ENCODE data around the gene ARHGEF3. TPM values are rescaled to one million over a fixed set of nuclear protein-coding genes. Genes with fewer than 3 reads are reported as not detected.

ARHGEF3 gene
- total RNA-seq, 1 donor from 2014 or later: 72.2 TPM

GRCh38 chr3:56829533-56829932, 27.8 kb upstream of the ARHGEF3 start:
- no peak for DNase-seq (ENCODE audit: low spot score, unreplicated experiment)
- no peak for TF ChIP-seq CTCF (IDR thresholded peaks at IDR 0.05; ENCODE audit: unreplicated experiment)
- Mint-ChIP-seq H3K27me3 (no peaks in the 10 kb centered on the region), H3K9me3 (ENCODE audit: low read depth) (no peaks in the 10 kb centered on the region), H3K27ac (no peak overlapping the region), H3K4me3 (ENCODE audit: low read depth) (no peak overlapping the region), H3K4me1 (ENCODE audit: low read depth) (peaks cover 12% of the 10 kb centered on the region), H3K36me3 (ENCODE audit: insufficient read depth) (no peaks in the 10 kb centered on the region)

- DNase-seq (ENCODE audit: low spot score, unreplicated experiment): no peak
- peaks cover 28% of the 10 kb centered on the region for H3K4me1 Mint-ChIP-seq (ENCODE audit: low read depth)
- H3K4me3 Mint-ChIP-seq (ENCODE audit: low read depth): no peak overlapping the region
- no peaks in the 10 kb centered on the region for H3K36me3 Mint-ChIP-seq (ENCODE audit: insufficient read depth)
- TF ChIP-seq CTCF (IDR thresholded peaks at IDR 0.05; ENCODE audit: unreplicated experiment): no peak
- H3K9me3 Mint-ChIP-seq (ENCODE audit: low read depth): no peaks in the 10 kb centered on the region
- no peaks in the 10 kb centered on the region for H3K27me3 Mint-ChIP-seq
- no peak overlapping the region for H3K27ac Mint-ChIP-seq
Measured at GRCh38 chr3:56826831-56827722, 25.3 kb upstream of the ARHGEF3 start.

GRCh38 chr3:56825567-56826438, 24.1 kb upstream of the ARHGEF3 start:
- no peak overlapping the region for H3K4me3 Mint-ChIP-seq (ENCODE audit: low read depth)
- no peak for DNase-seq (ENCODE audit: low spot score, unreplicated experiment)
- H3K4me1 Mint-ChIP-seq (ENCODE audit: low read depth): peaks cover 28% of the 10 kb centered on the region
- H3K36me3 Mint-ChIP-seq (ENCODE audit: insufficient read depth): no peaks in the 10 kb centered on the region
- TF ChIP-seq CTCF (IDR thresholded peaks at IDR 0.05; ENCODE audit: unreplicated experiment): no peak
- H3K27me3 Mint-ChIP-seq: no peaks in the 10 kb centered on the region
- no peaks in the 10 kb centered on the region for H3K9me3 Mint-ChIP-seq (ENCODE audit: low read depth)
- H3K27ac Mint-ChIP-seq: no peak overlapping the region

GRCh38 chr3:56823984-56824703, 22.4 kb upstream of the ARHGEF3 start:
- Mint-ChIP-seq H3K4me3 (ENCODE audit: low read depth) (no peak overlapping the region), H3K36me3 (ENCODE audit: insufficient read depth) (no peaks in the 10 kb centered on the region), H3K27ac (peak overlapping the region; percentile 81), H3K9me3 (ENCODE audit: low read depth) (no peaks in the 10 kb centered on the region), H3K4me1 (ENCODE audit: low read depth) (peaks cover 33% of the 10 kb centered on the region), H3K27me3 (no peaks in the 10 kb centered on the region)
- TF ChIP-seq CTCF (IDR thresholded peaks at IDR 0.05; ENCODE audit: unreplicated experiment): no peak
- DNase-seq (ENCODE audit: low spot score, unreplicated experiment): no peak
